Measurements from ENCODE around the gene BANP.
"Not testable (repeated sequence)": the region's sequence is repeated elsewhere in the genome, so short reads cannot be mapped to it uniquely, and the experiment has no call there.

The BANP gene

GRCh38 chr16:87976665-87977064, 25.4 kb downstream of the BANP start:
- H3K27me3 ChIP-seq (ENCODE audit: low read depth), result no peaks in the 10 kb centered on the region
- H3K4me3 ChIP-seq, result no peak overlapping the region
- no peak for DNase-seq (ENCODE audit: low spot score in 2 of 2)
- H3K36me3 ChIP-seq (replicated peaks), result no peaks in the 10 kb centered on the region
- in situ Hi-C loops (cut with MboI; ENCODE audit: low sequenced_read_pairs), result no loop called here
- H3K4me1 ChIP-seq, result no peaks in the 10 kb centered on the region
- H3K9me3 ChIP-seq, result no peaks in the 10 kb centered on the region; the same call in 1 of the 2 replicates

- no peaks in the 10 kb centered on the region for H3K4me1 ChIP-seq
- no peaks in the 10 kb centered on the region for H3K27me3 ChIP-seq (ENCODE audit: low read depth)
- DNase-seq (ENCODE audit: low spot score in 2 of 2), result no peak
- H3K4me3 ChIP-seq, result no peak overlapping the region
- in situ Hi-C loops (cut with MboI; ENCODE audit: low sequenced_read_pairs), result no loop called here
- no peaks in the 10 kb centered on the region for H3K36me3 ChIP-seq (replicated peaks)
- H3K9me3 ChIP-seq, result no peaks in the 10 kb centered on the region; the same call in 1 of the 2 replicates
Measured at GRCh38 chr16:87978127-87978526, 26.9 kb downstream of the BANP start.

GRCh38 chr16:87979352-87979751, 28.1 kb downstream of the BANP start:
- Histone ChIP-seq H3K27me3 (ENCODE audit: low read depth) (no peaks in the 10 kb centered on the region), H3K4me1 (no peaks in the 10 kb centered on the region), H3K4me3 (no peak overlapping the region), H3K36me3 (replicated peaks) (no peaks in the 10 kb centered on the region), H3K9me3 (no peaks in the 10 kb centered on the region)
- DNase-seq (ENCODE audit: low spot score in 2 of 2), result no peak
- in situ Hi-C loops (cut with MboI; ENCODE audit: low sequenced_read_pairs), result no loop called here

GRCh38 chr16:87979911-87980630, 28.8 kb downstream of the BANP start:
- H3K27me3 ChIP-seq (ENCODE audit: low read depth); DNase-seq (ENCODE audit: low spot score in 2 of 2); H3K4me1 ChIP-seq; in situ Hi-C loops (cut with MboI; ENCODE audit: low sequenced_read_pairs); H3K9me3 ChIP-seq; H3K4me3 ChIP-seq; H3K36me3 ChIP-seq (replicated peaks): not testable (repeated sequence)

DNA sequence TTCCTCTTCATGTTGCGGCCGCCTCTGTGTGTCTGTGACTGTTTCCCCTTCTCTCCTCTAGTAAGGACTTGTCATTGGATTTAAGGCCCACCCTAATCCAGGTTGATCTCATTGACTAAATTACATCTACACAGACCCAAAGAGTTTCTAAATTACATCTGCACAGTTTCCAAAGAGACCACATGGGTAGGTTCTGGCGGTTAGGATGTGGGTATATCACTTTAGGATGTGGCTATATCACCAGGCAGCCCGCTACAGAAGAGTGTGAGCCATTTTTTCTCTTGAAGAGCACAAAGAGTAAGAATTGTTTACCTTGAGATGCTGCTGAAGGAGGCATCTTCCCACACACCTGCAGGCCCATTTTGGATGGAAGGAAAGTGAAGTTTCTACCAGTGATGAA, 30.1 kb downstream of the BANP start:
- H3K27me3 ChIP-seq (ENCODE audit: low read depth); in situ Hi-C loops (cut with MboI; ENCODE audit: low sequenced_read_pairs); H3K4me3 ChIP-seq; H3K9me3 ChIP-seq; DNase-seq (ENCODE audit: low spot score in 2 of 2); H3K4me1 ChIP-seq; H3K36me3 ChIP-seq (replicated peaks): not testable (repeated sequence)

GRCh38 chr16:87982581-87983041, 31.4 kb downstream of the BANP start:
- in situ Hi-C loops (cut with MboI; ENCODE audit: low sequenced_read_pairs), result no loop called here
- no peaks in the 10 kb centered on the region for H3K27me3 ChIP-seq (ENCODE audit: low read depth)
- no peaks in the 10 kb centered on the region for H3K9me3 ChIP-seq
- DNase-seq (ENCODE audit: low spot score in 2 of 2), result no peak
- H3K36me3 ChIP-seq (replicated peaks), result no peaks in the 10 kb centered on the region
- no peaks in the 10 kb centered on the region for H3K4me1 ChIP-seq
- H3K4me3 ChIP-seq, result no peak overlapping the region

DNA sequence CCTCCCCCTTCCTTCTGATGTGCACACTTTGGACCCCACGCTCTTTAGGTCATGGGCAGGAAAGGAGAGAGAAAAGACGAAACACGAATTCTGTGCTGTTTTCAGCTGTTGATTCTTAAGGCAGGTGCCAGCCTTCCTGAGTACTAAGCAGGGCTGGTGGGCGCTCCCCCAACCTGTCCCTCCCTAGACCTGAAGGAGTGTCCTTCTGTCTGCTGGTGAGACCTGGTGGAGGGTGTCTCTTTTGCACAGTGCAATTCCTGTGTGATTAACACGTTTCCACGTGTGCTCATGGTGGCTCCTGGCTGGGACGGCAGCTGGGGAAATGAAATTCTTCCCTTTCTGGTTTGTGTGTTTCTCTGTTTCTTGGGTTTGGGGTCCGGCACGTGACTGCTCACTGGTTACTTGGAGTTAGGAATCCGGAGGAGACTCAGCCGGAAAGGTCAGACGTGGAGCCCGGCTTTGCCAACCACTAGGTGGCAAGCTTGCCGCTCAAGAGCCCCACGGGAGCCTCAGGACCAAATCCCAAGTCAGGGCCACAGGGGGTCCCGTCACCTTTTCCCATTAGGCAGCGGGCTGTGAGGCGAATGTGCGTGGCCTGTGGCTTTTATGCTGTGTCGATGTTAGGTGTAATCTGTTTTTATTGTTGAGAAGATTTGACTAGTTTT, 32.0 kb downstream of the BANP start:
- H3K36me3 ChIP-seq (replicated peaks); DNase-seq (ENCODE audit: low spot score in 2 of 2); H3K4me3 ChIP-seq; H3K4me1 ChIP-seq; H3K27me3 ChIP-seq (ENCODE audit: low read depth); in situ Hi-C loops (cut with MboI; ENCODE audit: low sequenced_read_pairs); H3K9me3 ChIP-seq: not testable (repeated sequence)

- DNase-seq (ENCODE audit: low spot score in 2 of 2); H3K36me3 ChIP-seq (replicated peaks); H3K9me3 ChIP-seq; in situ Hi-C loops (cut with MboI; ENCODE audit: low sequenced_read_pairs); H3K4me3 ChIP-seq; H3K27me3 ChIP-seq (ENCODE audit: low read depth); H3K4me1 ChIP-seq: not testable (repeated sequence)
Measured at GRCh38 chr16:87983737-87984097, 32.5 kb downstream of the BANP start.

DNA sequence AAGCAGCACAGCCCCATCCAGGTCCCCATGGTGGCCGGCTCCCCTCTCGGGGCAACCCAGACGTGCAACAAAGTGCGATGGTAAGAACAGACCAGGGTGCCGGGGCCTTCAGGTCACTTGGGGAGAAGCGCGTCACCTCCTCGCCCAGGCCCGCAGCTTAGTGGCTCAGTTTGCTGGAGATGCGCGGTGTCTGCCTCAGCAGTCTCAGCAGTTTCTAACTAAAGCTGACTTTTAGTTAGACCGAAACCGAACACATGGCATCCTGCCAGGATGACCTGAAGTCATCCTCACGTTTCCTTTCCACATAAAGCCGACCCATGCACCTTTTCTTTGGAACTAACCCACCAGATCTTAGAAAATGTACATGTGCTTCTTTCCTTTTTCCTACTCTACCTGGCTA, 32.9 kb downstream of the BANP start:
- H3K4me1 ChIP-seq; H3K9me3 ChIP-seq; DNase-seq (ENCODE audit: low spot score in 2 of 2); H3K4me3 ChIP-seq; H3K27me3 ChIP-seq (ENCODE audit: low read depth); H3K36me3 ChIP-seq (replicated peaks); in situ Hi-C loops (cut with MboI; ENCODE audit: low sequenced_read_pairs): not testable (repeated sequence)

GRCh38 chr16:87984632-87985267, 33.5 kb downstream of the BANP start:
- Histone ChIP-seq H3K9me3 (no peaks in the 10 kb centered on the region), H3K27me3 (ENCODE audit: low read depth) (no peaks in the 10 kb centered on the region), H3K4me1 (no peaks in the 10 kb centered on the region), H3K4me3 (no peak overlapping the region), H3K36me3 (replicated peaks) (no peaks in the 10 kb centered on the region)
- DNase-seq (ENCODE audit: low spot score in 2 of 2), result no peak
- in situ Hi-C loops (cut with MboI; ENCODE audit: low sequenced_read_pairs), result no loop called here

DNA sequence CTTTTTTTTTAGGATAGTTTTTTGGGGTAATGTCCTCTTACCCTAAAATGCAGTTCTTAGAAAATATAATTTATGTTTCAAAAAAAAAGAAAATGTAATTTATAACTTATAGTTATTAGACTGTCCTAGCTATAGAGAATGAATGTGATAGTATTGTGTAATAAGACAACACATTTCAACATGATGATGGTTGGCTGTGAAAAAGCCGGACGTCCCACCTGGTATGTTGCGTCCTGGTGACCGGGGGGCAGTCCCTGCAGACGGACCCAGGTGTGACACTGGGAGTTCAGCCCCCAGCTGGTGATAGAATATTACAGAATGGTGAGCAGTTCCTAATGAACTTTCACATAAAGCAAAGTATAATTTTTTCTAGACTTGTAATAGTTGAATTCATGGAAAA, 34.3 kb downstream of the BANP start:
- H3K9me3 ChIP-seq; H3K4me3 ChIP-seq; DNase-seq (ENCODE audit: low spot score in 2 of 2); H3K4me1 ChIP-seq; H3K27me3 ChIP-seq (ENCODE audit: low read depth); H3K36me3 ChIP-seq (replicated peaks); in situ Hi-C loops (cut with MboI; ENCODE audit: low sequenced_read_pairs): not testable (repeated sequence)

- DNase-seq (ENCODE audit: low spot score in 2 of 2); in situ Hi-C loops (cut with MboI; ENCODE audit: low sequenced_read_pairs); H3K4me3 ChIP-seq; H3K36me3 ChIP-seq (replicated peaks); H3K9me3 ChIP-seq; H3K4me1 ChIP-seq; H3K27me3 ChIP-seq (ENCODE audit: low read depth): not testable (repeated sequence)
Measured at GRCh38 chr16:87986361-87986849, 35.2 kb downstream of the BANP start.

- H3K4me1 ChIP-seq; H3K4me3 ChIP-seq; DNase-seq (ENCODE audit: low spot score in 2 of 2); H3K36me3 ChIP-seq (replicated peaks); H3K27me3 ChIP-seq (ENCODE audit: low read depth); in situ Hi-C loops (cut with MboI; ENCODE audit: low sequenced_read_pairs); H3K9me3 ChIP-seq: not testable (repeated sequence)
Measured at GRCh38 chr16:87988596-87988995, 37.4 kb downstream of the BANP start.

GRCh38 chr16:87990254-87990653, 39.0 kb downstream of the BANP start:
- H3K9me3 ChIP-seq; DNase-seq (ENCODE audit: low spot score in 2 of 2); in situ Hi-C loops (cut with MboI; ENCODE audit: low sequenced_read_pairs); H3K4me3 ChIP-seq; H3K27me3 ChIP-seq (ENCODE audit: low read depth); H3K4me1 ChIP-seq; H3K36me3 ChIP-seq (replicated peaks): not testable (repeated sequence)

Data from HAP-1 (cell line).